A549 (cell line): ENCODE results near the gene NETO2. TPM values are rescaled to one million over a fixed set of nuclear protein-coding genes. Genes with fewer than 3 reads are reported as not detected.

Experiments used
- ATAC-seq, 2 experiments: fragments of 200-7000 bp in 1 of 2; fragments of >200 bp in 1 of 2; cut with Nextera tagmentation in 1 of 2; cut with Tn5 transposase in 1 of 2; 3 replicates each; pipeline versions ENCODE4 v1.8.0 to v1.9.1; 2018 to 2020; ENCODE audit warnings: mild to moderate bottlenecking in 1 of 2, moderate library complexity in 1 of 2
- CTCF ChIA-PET: fragments of 300-600 bp; sonication (Branson Sonifier 250); formaldehyde crosslinking; extraction: SDS; loops from one replicate; lab custom pipeline; 2021; ENCODE audit warnings: antibody characterized with exemption, inconsistent platforms; lab: Yijun Ruan, JAX
- POLR2A ChIA-PET: fragments of 350-600 bp; formaldehyde crosslinking; extraction: SDS; loops from one replicate; lab custom pipeline; 2021; ENCODE audit warnings: antibody characterized with exemption, inconsistent platforms; lab: Yijun Ruan, JAX
- DNase-seq, 2 experiments: peaks; one replicate each; pipeline versions ENCODE4 v3.0.0 to v3.0.0-alpha.2; 2011 to 2016; ENCODE audit warnings: low read depth in 1 of 2, low spot score in 1 of 2
- FAIRE-seq: peaks from 2 replicates; lab custom pipeline; 2011; peaks lifted over from hg19 to GRCh38; lab: Jason Lieb, UNC
- H3K27ac ChIP-seq, 2 experiments: fragments of >200 bp; sonication (Bioruptor Twin); formaldehyde crosslinking; 3 replicates each; pipeline ENCODE4 v1.5.1; 2016 to 2017
- H3K4me1 ChIP-seq: fragments of >200 bp; sonication (Bioruptor Twin); formaldehyde crosslinking; 3 replicates; pipeline ENCODE4 v1.6.1; 2016
- H3K4me2 ChIP-seq: fragments of >200 bp; sonication (Bioruptor Twin); formaldehyde crosslinking; 3 replicates; pipeline ENCODE4 v1.6.1; 2016
- H3K4me3 ChIP-seq: fragments of >200 bp; sonication (Bioruptor Twin); formaldehyde crosslinking; 3 replicates; pipeline ENCODE4 v1.5.1; 2016
- H3K9me3 ChIP-seq: fragments of >200 bp; sonication (Bioruptor Twin); formaldehyde crosslinking; 3 replicates; pipeline ENCODE4 v1.6.1; 2016
- CHD2 ChIP-seq: fragments of 150-350 bp; IDR thresholded peaks from 2 replicates; pipeline ENCODE4 v1.6.1; 2014; ENCODE audit warnings: low read length; ENCODE audit not compliant: partially characterized antibody
- EHMT2 ChIP-seq: fragments of 200-600 bp; sonication (generic); IDR thresholded peaks from 2 replicates; pipeline ENCODE4 v1.6.1; 2016; ENCODE audit warnings: antibody characterized with exemption, low read depth, mild to moderate bottlenecking, moderate library complexity
- ELK1 ChIP-seq: fragments of 150-350 bp; IDR thresholded peaks from 2 replicates; pipeline ENCODE4 v1.6.1; 2014; ENCODE audit warnings: low read depth, mild to moderate bottlenecking, low read length
- EP300 ChIP-seq, 2 experiments: fragments of >200 bp; sonication (Bioruptor Twin); formaldehyde crosslinking; IDR thresholded peaks; 2 replicates in 1 of 2; 3 replicates in 1 of 2; pipeline ENCODE4 v1.6.1; 2016 to 2017
- FOSL2 ChIP-seq, 2 experiments: fragments of 450-650 bp in 1 of 2; fragments of >200 bp in 1 of 2; sonication (Bioruptor Twin) in 1 of 2; formaldehyde crosslinking; IDR thresholded peaks; 2 replicates each; pipeline versions ENCODE4 v1.5.0 to v1.6.1; 2016 to 2020; ENCODE audit warnings: mild to moderate bottlenecking in 1 of 2, moderate library complexity in 1 of 2
- FOXS1 ChIP-seq: fragments of 250-450 bp; sonication (Bioruptor Pico); IDR thresholded peaks from 2 replicates; pipeline ENCODE4 v1.5.0; 2020; ENCODE audit warnings: mild to moderate bottlenecking, moderate library complexity
- GATA3 ChIP-seq: IDR thresholded peaks from 2 replicates; pipeline ENCODE4 v1.6.1; 2012; ENCODE audit warnings: borderline replicate concordance
- HDAC2 ChIP-seq: fragments of 200-600 bp; sonication (generic); IDR thresholded peaks from 2 replicates; pipeline ENCODE4 v1.6.1; 2016
- HOXA7 ChIP-seq: fragments of 250-450 bp; sonication (Bioruptor Pico); IDR thresholded peaks from 2 replicates; pipeline ENCODE4 v1.5.0; 2020; ENCODE audit warnings: mild to moderate bottlenecking, moderate library complexity
- JUNB ChIP-seq: fragments of >200 bp; sonication (Bioruptor Twin); formaldehyde crosslinking; IDR thresholded peaks from 2 replicates; pipeline ENCODE4 v1.6.1; 2016
- NPAS2 ChIP-seq: fragments of 250-450 bp; sonication (Bioruptor Pico); IDR thresholded peaks from 2 replicates; pipeline ENCODE4 v1.8.0; 2022; ENCODE audit warnings: mild to moderate bottlenecking, moderate library complexity, borderline replicate concordance
- PHF8 ChIP-seq: fragments of 200-600 bp; sonication (generic); IDR thresholded peaks from 2 replicates; pipeline ENCODE4 v1.6.1; 2016; ENCODE audit warnings: low read depth, mild to moderate bottlenecking, antibody characterized with exemption, moderate library complexity, borderline replicate concordance
- RCOR1 ChIP-seq: fragments of 150-350 bp; IDR thresholded peaks from 2 replicates; pipeline ENCODE4 v1.6.1; 2014; ENCODE audit warnings: antibody characterized with exemption, low read length, low read depth
- REST ChIP-seq: fragments of 200-600 bp; sonication (generic); IDR thresholded peaks from 2 replicates; pipeline ENCODE4 v1.6.1; 2016; ENCODE audit warnings: antibody characterized with exemption, mild to moderate bottlenecking, moderate library complexity
- SMC3 ChIP-seq: fragments of >200 bp; sonication (Bioruptor Twin); formaldehyde crosslinking; IDR thresholded peaks from 3 replicates; pipeline ENCODE4 v1.6.1; 2018; ENCODE audit warnings: inconsistent platforms
- SREBF2 ChIP-seq: fragments of 450-650 bp; IDR thresholded peaks from 2 replicates; pipeline ENCODE4 v1.6.1; 2014; ENCODE audit warnings: mild to moderate bottlenecking, moderate library complexity
- TFCP2L1 ChIP-seq: fragments of 250-450 bp; sonication (Bioruptor Pico); IDR thresholded peaks from 2 replicates; pipeline ENCODE4 v1.5.0; 2021; ENCODE audit warnings: mild to moderate bottlenecking
- TP53 ChIP-seq: fragments of 250-450 bp; sonication (Bioruptor Pico); IDR thresholded peaks from 2 replicates; pipeline ENCODE4 v1.5.0; 2021; ENCODE audit warnings: mild to moderate bottlenecking, moderate library complexity
- ZC3H11A ChIP-seq: fragments of 450-650 bp; IDR thresholded peaks from 2 replicates; pipeline ENCODE4 v1.6.1; 2014; ENCODE audit warnings: antibody characterized with exemption, mild to moderate bottlenecking
- ZNF302 ChIP-seq: fragments of 250-450 bp; sonication (Bioruptor Pico); IDR thresholded peaks from 2 replicates; pipeline ENCODE4 v1.9.0; 2021; ENCODE audit warnings: inconsistent platforms, mild to moderate bottlenecking, moderate library complexity
- WGBS: methylation state at CpG from one replicate; pipeline ENCODE4 v1.1.6; 2017; ENCODE audit errors: missing lambda C conversion rate; 5-methylcytosine and 5-hydroxymethylcytosine counted together
- polyA plus RNA-seq, 4 experiments: library from polyadenylated mRNA; depleted of rRNA in 3 of 4; stranded (reverse); fragments of >200 nt; fragmentation: RNase III in 1 of 4; extraction: RNeasy Plus Mini Kit Qiagen cat#74134 plus additional on column Dnase treatment in 1 of 4; gene quantifications; 2 replicates in 3 of 4; 3 replicates in 1 of 4; pipeline ENCODE4 v1.2.3, GENCODE V29; 2011 to 2017
- TF ChIP-seq, protein P1 (sequence below): fragments of 250-450 bp; sonication (Bioruptor Pico); IDR thresholded peaks from 2 replicates; pipeline ENCODE4 v1.5.0; 2020; ENCODE audit warnings: low read depth, mild to moderate bottlenecking, moderate library complexity

Gene NETO2
- polyA plus RNA-seq, 2 of the 4 experiments (the other 2 are of a cell fraction), result 65.2 to 139 TPM

DNA sequence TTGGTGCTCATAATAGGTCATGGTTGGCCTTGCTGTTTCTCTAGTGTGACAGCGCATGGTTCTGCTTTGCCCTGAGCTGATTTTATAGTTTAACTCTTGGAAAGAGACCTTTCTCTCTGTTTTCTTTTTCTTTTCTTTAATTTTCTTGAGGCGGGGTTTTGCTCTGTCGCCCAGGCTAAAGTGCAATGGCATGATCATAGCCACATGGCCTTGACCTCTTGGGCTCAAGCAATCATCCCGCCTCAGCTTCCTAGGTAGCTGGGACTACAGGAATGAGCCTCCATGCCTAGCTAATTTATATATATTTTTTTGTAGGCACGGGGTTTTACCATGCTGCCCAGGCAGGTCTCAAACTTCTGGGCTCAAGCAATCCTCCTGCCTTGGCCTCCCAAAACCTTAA, 89.8 kb downstream of the NETO2 start:
- DNase-seq (no peak), ATAC-seq (no peak), FAIRE-seq (no peak)
- POLR2A ChIA-PET, result no interaction called here
- Histone ChIP-seq H3K4me3 (no peak overlapping the region), H3K4me1 (no peaks in the 10 kb centered on the region; the same call in 2 of the 3 replicates), H3K27ac (no peak overlapping the region)
- WGBS, result 81% methylated on average over 5 of the region's 5 CpGs
- TF ChIP-seq TFCP2L1 (CRISPR knock-in tag), result no peak
- no peak for TF ChIP-seq EHMT2
- TF ChIP-seq NPAS2 (CRISPR knock-in tag), result no peak
- TF ChIP-seq ZNF302 (CRISPR knock-in tag), result no peak
- TF ChIP-seq JUNB, result no peak
- TF ChIP-seq CHD2, result no peak
- no peak for TF ChIP-seq SMC3
- TF ChIP-seq ZC3H11A, result no peak
- TF ChIP-seq EP300 (IDR thresholded peaks at IDR 0.05), result no peak
- no peak for TF ChIP-seq HOXA7 (CRISPR knock-in tag)
- TF ChIP-seq ELK1, result no peak
- no peak for TF ChIP-seq FOXS1 (CRISPR knock-in tag)
- TF ChIP-seq PHF8, result no peak
- TF ChIP-seq, all 56 proteins: peak for 0
- Histone ChIP-seq H3K4me2 (no peak overlapping the region), H3K9me3 (no peaks in the 10 kb centered on the region)
- CTCF ChIA-PET, result interaction anchor here (0.7 to 1.4 kb wide), 2 partner anchors 10 to 16 kb away, joined by 3 to 4 read pairs; no protein-coding TSS in a partner anchor

DNA sequence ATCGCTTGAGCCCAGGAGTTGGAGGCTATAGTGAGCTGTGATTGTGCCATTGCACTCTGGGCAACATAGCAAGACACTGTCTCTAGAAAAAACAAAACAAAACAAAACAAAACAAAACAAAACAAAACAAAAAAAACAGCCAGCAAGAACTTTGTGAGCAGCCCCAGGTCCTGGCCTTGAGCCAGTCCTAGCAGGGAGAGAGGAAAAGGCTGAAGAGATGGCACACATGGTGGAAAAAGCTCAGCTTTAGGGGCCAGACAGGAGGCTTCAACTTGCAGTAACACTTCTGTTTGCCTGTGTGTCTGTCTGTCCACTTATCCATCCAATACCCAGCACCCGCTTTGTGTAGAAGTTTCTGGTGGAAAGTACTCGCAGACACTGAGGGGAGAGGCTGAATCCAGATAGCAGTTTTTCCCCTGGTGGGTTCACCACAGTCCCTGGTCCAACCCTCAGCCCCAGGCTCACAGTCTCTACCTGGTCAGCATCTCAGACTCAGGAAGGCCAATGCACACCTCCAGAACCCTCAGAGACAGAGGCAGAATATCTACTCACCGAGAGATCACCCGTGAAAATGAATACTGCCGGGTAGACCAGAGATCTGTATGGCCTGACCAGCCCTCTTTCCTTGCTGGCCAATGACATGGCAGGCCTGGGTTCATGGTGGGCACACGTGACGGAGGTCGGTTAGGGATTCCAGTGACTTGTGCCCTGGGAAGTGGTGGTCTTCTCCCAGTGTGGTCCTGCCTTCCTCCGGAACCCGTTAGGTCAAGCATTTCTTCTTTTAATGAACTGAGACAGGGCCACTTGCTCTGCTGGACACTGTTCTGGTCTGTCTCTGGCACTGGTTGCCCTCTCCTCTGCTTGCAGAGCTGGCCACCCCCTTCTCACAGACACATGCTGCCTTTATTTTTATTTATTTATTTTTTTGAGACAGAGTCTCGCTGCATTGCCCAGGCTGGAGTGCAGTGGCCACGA, 90.8 kb downstream of the NETO2 start:
- H3K4me2 ChIP-seq, result no peak overlapping the region
- no peak for DNase-seq
- TF ChIP-seq ELK1, result no peak
- TF ChIP-seq ZC3H11A, result no peak
- TF ChIP-seq TP53 (CRISPR knock-in tag), result no peak
- no peak for TF ChIP-seq REST
- no peak for TF ChIP-seq RCOR1
- TF ChIP-seq SREBF2, result no peak
- no peak for TF ChIP-seq PHF8
- no peak for TF ChIP-seq HDAC2
- TF ChIP-seq GATA3, result no peak
- no peak for TF ChIP-seq HOXA7 (CRISPR knock-in tag)
- no peak for TF ChIP-seq JUNB
- TF ChIP-seq, protein P1, sequence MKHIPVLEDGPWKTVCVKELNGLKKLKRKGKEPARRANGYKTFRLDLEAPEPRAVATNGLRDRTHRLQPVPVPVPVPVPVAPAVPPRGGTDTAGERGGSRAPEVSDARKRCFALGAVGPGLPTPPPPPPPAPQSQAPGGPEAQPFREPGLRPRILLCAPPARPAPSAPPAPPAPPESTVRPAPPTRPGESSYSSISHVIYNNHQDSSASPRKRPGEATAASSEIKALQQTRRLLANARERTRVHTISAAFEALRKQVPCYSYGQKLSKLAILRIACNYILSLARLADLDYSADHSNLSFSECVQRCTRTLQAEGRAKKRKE (CRISPR knock-in tag), result no peak
- TF ChIP-seq FOSL2 (IDR thresholded peaks at IDR 0.05), result no peak
- no peak for TF ChIP-seq FOSL2 (CRISPR knock-in tag; IDR thresholded peaks at IDR 0.05)
- TF ChIP-seq, all 56 proteins: peak for 0
- no peak for FAIRE-seq
- CTCF ChIA-PET, result interaction anchor here (0.7 to 1.4 kb wide), 3 partner anchors 9 to 15 kb away, joined by 3 to 4 read pairs (median 3); no protein-coding TSS in a partner anchor
- no peaks in the 10 kb centered on the region for H3K4me1 ChIP-seq
- POLR2A ChIA-PET, result no interaction called here
- 83% methylated on average over 13 of the region's 13 CpGs for WGBS
- H3K9me3 ChIP-seq, result no peaks in the 10 kb centered on the region
- no peak for ATAC-seq
- no peak overlapping the region for H3K27ac ChIP-seq
- no peak overlapping the region for H3K4me3 ChIP-seq
